C4-2B (cell line): ENCODE measurements around the gene TNS1.

Source experiments
- H3K27ac ChIP-seq: fragments of 450-650 bp; 2 replicates; pipeline ENCODE4 v1.5.1; 2017
- ZFX ChIP-seq: fragments of 450-650 bp; IDR thresholded peaks from 2 replicates; pipeline ENCODE4 v1.6.1; 2017
- TF ChIP-seq, protein P1 (sequence below): fragments of 450-650 bp; conservative IDR thresholded peaks from 2 replicates; pipeline ENCODE4 v1.5.1; 2017; ENCODE audit warnings: mild to moderate bottlenecking

Gene TNS1

GRCh38 chr2:218002143-218002844 is 501 bp downstream of the TNS1 start:
- no peak overlapping the region for H3K27ac ChIP-seq
- TF ChIP-seq ZFX, result no peak
- TF ChIP-seq, protein P1, sequence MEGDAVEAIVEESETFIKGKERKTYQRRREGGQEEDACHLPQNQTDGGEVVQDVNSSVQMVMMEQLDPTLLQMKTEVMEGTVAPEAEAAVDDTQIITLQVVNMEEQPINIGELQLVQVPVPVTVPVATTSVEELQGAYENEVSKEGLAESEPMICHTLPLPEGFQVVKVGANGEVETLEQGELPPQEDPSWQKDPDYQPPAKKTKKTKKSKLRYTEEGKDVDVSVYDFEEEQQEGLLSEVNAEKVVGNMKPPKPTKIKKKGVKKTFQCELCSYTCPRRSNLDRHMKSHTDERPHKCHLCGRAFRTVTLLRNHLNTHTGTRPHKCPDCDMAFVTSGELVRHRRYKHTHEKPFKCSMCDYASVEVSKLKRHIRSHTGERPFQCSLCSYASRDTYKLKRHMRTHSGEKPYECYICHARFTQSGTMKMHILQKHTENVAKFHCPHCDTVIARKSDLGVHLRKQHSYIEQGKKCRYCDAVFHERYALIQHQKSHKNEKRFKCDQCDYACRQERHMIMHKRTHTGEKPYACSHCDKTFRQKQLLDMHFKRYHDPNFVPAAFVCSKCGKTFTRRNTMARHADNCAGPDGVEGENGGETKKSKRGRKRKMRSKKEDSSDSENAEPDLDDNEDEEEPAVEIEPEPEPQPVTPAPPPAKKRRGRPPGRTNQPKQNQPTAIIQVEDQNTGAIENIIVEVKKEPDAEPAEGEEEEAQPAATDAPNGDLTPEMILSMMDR, result no peak

DNA sequence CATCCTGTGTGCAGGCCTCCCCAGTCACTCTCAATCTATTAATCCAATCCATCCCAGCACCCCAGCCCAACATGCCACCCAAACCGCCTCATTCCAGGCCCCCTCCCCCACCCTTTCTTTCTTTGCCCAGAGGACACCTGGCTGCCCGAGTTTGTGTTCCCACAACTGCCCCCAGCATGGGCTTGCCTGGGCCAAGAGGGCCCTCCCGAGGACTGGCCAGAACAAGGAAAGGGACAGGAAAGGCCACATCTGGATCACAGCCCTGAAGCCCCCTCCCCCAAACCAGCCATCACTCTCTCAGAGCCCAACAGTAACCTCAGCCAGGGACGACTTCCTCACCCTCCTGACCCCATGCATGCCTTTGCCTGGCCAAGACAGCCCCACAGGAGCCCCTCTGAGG is 1.2 kb downstream of the TNS1 start:
- H3K27ac ChIP-seq, result no peak overlapping the region

DNA sequence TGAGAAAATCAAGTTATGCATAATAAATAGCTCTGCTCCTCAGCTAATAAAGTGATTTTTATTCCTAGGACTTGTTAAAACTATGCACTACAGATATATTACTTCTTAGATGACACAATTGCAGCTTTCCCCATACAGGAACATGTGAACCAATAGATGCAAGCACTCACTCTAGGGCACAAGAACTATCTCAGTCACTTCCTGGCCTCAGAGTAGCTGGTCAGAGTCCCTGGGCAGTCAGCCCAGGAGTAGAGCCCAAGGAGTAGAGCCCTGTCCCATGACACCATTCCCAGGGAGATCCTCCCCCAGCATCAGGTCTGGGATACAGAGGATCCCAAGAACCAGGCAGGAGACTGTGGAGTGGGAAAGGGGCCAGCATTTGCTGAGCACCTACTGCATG is 2.7 kb downstream of the TNS1 start:
- TF ChIP-seq, protein P1, result no peak
- TF ChIP-seq ZFX, result no peak
- no peak overlapping the region for H3K27ac ChIP-seq

More for the DNA sequence above, 1.2 kb downstream of the TNS1 start:
- TF ChIP-seq, protein P1, result no peak
- no peak for TF ChIP-seq ZFX

DNA sequence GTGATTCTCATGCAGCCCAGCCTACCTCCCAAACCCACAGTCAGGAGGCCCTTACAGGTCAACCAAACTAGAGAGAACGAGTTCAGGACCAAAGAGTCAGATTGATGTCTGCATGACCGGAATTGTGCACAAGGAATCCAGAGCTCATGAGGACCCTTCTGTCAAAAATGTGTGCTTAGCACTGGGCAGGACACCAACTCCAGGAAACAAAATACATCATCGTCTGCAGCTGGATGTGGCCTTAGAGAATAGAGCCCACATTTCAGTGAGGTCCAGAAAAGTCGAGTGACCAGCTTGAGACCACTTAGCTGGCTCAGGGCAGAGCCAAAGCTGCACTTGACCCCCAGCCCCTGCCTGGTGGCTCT is 3.2 kb downstream of the TNS1 start:
- TF ChIP-seq, protein P1, result no peak
- no peak for TF ChIP-seq ZFX

DNA sequence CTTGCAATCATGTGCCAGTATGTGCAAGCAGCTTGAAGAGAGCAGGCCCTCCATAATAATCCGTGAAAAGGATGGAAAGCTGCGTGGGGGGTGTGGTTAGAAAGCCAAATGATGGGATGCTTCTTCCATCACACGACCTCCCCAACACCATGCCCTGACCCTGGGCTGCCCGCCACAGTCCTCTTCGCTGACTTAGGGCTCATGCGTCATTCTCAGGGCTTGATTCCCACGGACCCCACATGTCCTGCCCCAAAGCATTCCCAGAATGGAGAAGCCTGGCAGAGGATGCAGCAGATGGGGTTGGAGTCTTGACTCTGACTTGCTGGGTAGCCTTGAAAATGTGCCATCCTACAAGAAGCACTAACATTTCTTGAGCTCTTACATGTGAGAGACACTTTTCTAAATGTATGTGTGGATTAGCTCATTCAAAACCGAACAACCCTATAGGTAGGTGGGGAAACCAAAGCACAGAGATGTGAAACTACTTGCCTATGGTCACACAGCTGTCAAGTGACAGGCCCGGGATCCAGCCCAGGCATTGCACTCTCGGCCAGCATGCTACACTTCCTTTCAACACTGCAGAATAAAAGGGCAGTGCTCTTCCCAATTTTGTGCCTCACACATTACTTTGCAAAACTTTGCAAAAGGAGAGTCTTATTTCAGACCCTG is 3.7 kb downstream of the TNS1 start:
- no peak overlapping the region for H3K27ac ChIP-seq
- no peak for TF ChIP-seq ZFX
- TF ChIP-seq, protein P1, result no peak

More for the DNA sequence above, 3.2 kb downstream of the TNS1 start:
- no peak overlapping the region for H3K27ac ChIP-seq

- no peak for TF ChIP-seq ZFX
Observed at GRCh38 chr2:217997510-217997909, 5.3 kb downstream of the TNS1 start.

GRCh38 chr2:217996361-217996760 is 6.4 kb downstream of the TNS1 start:
- TF ChIP-seq ZFX, result no peak
- TF ChIP-seq, protein P1, result no peak

More at GRCh38 chr2:217997510-217997909, 5.3 kb downstream of the TNS1 start:
- H3K27ac ChIP-seq, result no peak overlapping the region

More at GRCh38 chr2:217996361-217996760, 6.4 kb downstream of the TNS1 start:
- H3K27ac ChIP-seq, result no peak overlapping the region
